Measurements from ENCODE around the gene MRPS30. TPM values are rescaled to one million over a fixed set of nuclear protein-coding genes. Genes with fewer than 3 reads are reported as not detected.

The MRPS30 gene
- polyA plus RNA-seq, 1 donor (not counting 4 experiments of a cell fraction or from before 2014, with no cell fraction given) = 62.1 TPM

GRCh38 chr5:44809215-44809955, 638 bp downstream of the MRPS30 start:
- peaks cover 2 to 7% of the 10 kb centered on the region in 2 experiments for H3K36me3 ChIP-seq (ENCODE audit: control insufficient read depth in 2 of 2, extremely low read depth in 1 of 2, insufficient read depth in 2 of 2, low read length in 2 of 2)
- H3K27ac ChIP-seq (ENCODE audit: control insufficient read depth, insufficient read depth, low read length) = peak overlapping the region; percentile 86
- FAIRE-seq (no peak), DNase-seq (ENCODE audit: low read depth, low spot score) (no peak)
- H3K79me2 ChIP-seq (ENCODE audit: control insufficient read depth, insufficient read depth, low read length) = peaks cover 41% of the 10 kb centered on the region
- peak overlapping the region; percentile 87 for H3K4me2 ChIP-seq (ENCODE audit: control insufficient read depth, extremely low read depth, insufficient read depth, low read depth, low read length)
- no peak for TF ChIP-seq EZH2 (IDR thresholded peaks at IDR 0.05; ENCODE audit: low read length)
- TF ChIP-seq CTCF (optimal IDR thresholded peaks at IDR 0.05 in 1 of 3, IDR thresholded peaks at IDR 0.05 in 1 of 3, conservative IDR thresholded peaks at IDR 0.05 in 1 of 3; ENCODE audit: extremely low read depth in 1 of 3, insufficient read depth in 2 of 3, low read length in 3 of 3) = no peak
- H4K20me1 ChIP-seq (ENCODE audit: control insufficient read depth, extremely low read depth, insufficient read depth, low read length) = no peaks in the 10 kb centered on the region
- peak overlapping the region; percentile 98 for H2AFZ ChIP-seq (ENCODE audit: control insufficient read depth, low read length)
- H3K9me3 ChIP-seq (ENCODE audit: control insufficient read depth, low read depth, low read length) = no peaks in the 10 kb centered on the region
- H3K27me3 ChIP-seq (ENCODE audit: control insufficient read depth, extremely low read depth, insufficient read depth, low read length) = no peaks in the 10 kb centered on the region
- H3K9me1 ChIP-seq (ENCODE audit: control insufficient read depth, extremely low read depth, insufficient read depth, low read length) = no peaks in the 10 kb centered on the region
- peak overlapping the region; percentile 93 for H3K9ac ChIP-seq (ENCODE audit: control insufficient read depth, extremely low read depth, insufficient read depth, low read length)
- dilution Hi-C loops (cut with MboI; ENCODE audit: extremely low pct_ligation_motif_present, low sequenced_read_pairs) = no loop called here
- peak overlapping the region; percentile 67 to 95 (median 94) for H3K4me3 ChIP-seq (ENCODE audit: control insufficient read depth in 2 of 3, extremely low read depth in 1 of 3, insufficient read depth in 2 of 3, low read depth in 1 of 3, low read length in 3 of 3)
- peaks cover 13% of the 10 kb centered on the region for H3K4me1 ChIP-seq (ENCODE audit: control insufficient read depth, extremely low read depth, insufficient read depth, low read length)

GRCh38 chr5:44809956-44810420, 1.2 kb downstream of the MRPS30 start:
- peak overlapping the region; percentile 86 for H3K27ac ChIP-seq (ENCODE audit: control insufficient read depth, insufficient read depth, low read length)
- H2AFZ ChIP-seq (ENCODE audit: control insufficient read depth, low read length) = no peak overlapping the region
- FAIRE-seq (no peak), DNase-seq (ENCODE audit: low read depth, low spot score) (no peak)
- H3K9me1 ChIP-seq (ENCODE audit: control insufficient read depth, extremely low read depth, insufficient read depth, low read length) = no peaks in the 10 kb centered on the region
- H3K36me3 ChIP-seq (ENCODE audit: control insufficient read depth in 2 of 2, extremely low read depth in 1 of 2, insufficient read depth in 2 of 2, low read length in 2 of 2) = peaks cover 2 to 7% of the 10 kb centered on the region in 2 experiments
- TF ChIP-seq CTCF (optimal IDR thresholded peaks at IDR 0.05 in 1 of 3, IDR thresholded peaks at IDR 0.05 in 1 of 3, conservative IDR thresholded peaks at IDR 0.05 in 1 of 3; ENCODE audit: extremely low read depth in 1 of 3, insufficient read depth in 2 of 3, low read length in 3 of 3) = no peak
- TF ChIP-seq EZH2 (IDR thresholded peaks at IDR 0.05; ENCODE audit: low read length) = no peak
- H3K79me2 ChIP-seq (ENCODE audit: control insufficient read depth, insufficient read depth, low read length) = peaks cover 41% of the 10 kb centered on the region
- H3K27me3 ChIP-seq (ENCODE audit: control insufficient read depth, extremely low read depth, insufficient read depth, low read length) = no peaks in the 10 kb centered on the region
- H3K9me3 ChIP-seq (ENCODE audit: control insufficient read depth, low read depth, low read length) = no peaks in the 10 kb centered on the region
- dilution Hi-C loops (cut with MboI; ENCODE audit: extremely low pct_ligation_motif_present, low sequenced_read_pairs) = no loop called here
- H3K4me3 ChIP-seq (ENCODE audit: control insufficient read depth in 2 of 3, extremely low read depth in 1 of 3, insufficient read depth in 2 of 3, low read depth in 1 of 3, low read length in 3 of 3) = peak overlapping the region; percentile 67 to 95 (median 94)
- H3K9ac ChIP-seq (ENCODE audit: control insufficient read depth, extremely low read depth, insufficient read depth, low read length) = peak overlapping the region; percentile 93
- H3K4me2 ChIP-seq (ENCODE audit: control insufficient read depth, extremely low read depth, insufficient read depth, low read depth, low read length) = peak overlapping the region; percentile 87
- H4K20me1 ChIP-seq (ENCODE audit: control insufficient read depth, extremely low read depth, insufficient read depth, low read length) = no peaks in the 10 kb centered on the region
- peaks cover 13% of the 10 kb centered on the region for H3K4me1 ChIP-seq (ENCODE audit: control insufficient read depth, extremely low read depth, insufficient read depth, low read length)

Data from keratinocyte (primary cell).